BE2C (cell line): Measurements from ENCODE around the gene CDH23.

Source experiments
- DNase-seq: peaks from one replicate; pipeline ENCODE4 v3.0.0-alpha.2; 2020
- H3K27me3 ChIP-seq: fragments of 250-450 bp; sonication (Bioruptor Pico); 2 replicates; pipeline ENCODE4 v1.5.1; 2020; ENCODE audit warnings: mild to moderate bottlenecking
- H3K36me3 ChIP-seq: fragments of 250-450 bp; sonication (Bioruptor Pico); 2 replicates; pipeline ENCODE4 v1.5.1; 2020; ENCODE audit warnings: mild to moderate bottlenecking
- H3K4me1 ChIP-seq: fragments of 250-450 bp; sonication (Bioruptor Pico); 2 replicates; pipeline ENCODE4 v1.5.1; 2020
- H3K4me3 ChIP-seq: 2 replicates; pipeline ENCODE4 v1.5.1; 2011; ENCODE audit warnings: low read depth, low read length
- H3K9me3 ChIP-seq: fragments of 250-450 bp; sonication (Bioruptor Pico); 2 replicates; pipeline ENCODE4 v1.5.1; 2020
- TF ChIP-seq, protein P1 (sequence below): IDR thresholded peaks from 2 replicates; pipeline ENCODE4 v1.5.1; 2012; ENCODE audit warnings: mild to moderate bottlenecking, low read depth, low read length

The CDH23 gene

DNA sequence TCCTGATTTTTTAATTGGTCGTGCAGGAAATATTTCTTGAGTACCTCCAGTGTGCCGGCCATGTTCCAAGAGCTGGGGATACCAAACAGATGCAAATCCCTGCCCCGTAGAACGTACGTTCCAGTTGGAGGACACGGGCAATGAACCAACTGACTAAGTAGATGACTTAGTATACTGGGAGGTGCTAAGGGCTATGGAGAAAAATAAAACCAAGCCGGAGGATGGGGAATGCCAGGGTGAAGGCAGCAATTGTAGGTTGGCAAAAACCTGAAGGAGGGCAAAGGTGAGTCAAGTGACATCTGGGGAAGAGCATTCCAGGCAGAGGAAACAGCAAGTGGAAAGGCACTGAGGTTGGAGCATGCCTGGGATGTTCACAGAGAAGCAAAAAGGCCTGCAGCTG is 383.4 kb downstream of the CDH23 start:
- H3K4me3 ChIP-seq = no peak overlapping the region
- H3K27me3 ChIP-seq = no peaks in the 10 kb centered on the region
- no peaks in the 10 kb centered on the region for H3K4me1 ChIP-seq
- H3K9me3 ChIP-seq = no peaks in the 10 kb centered on the region
- DNase-seq = no peak
- H3K36me3 ChIP-seq = no peaks in the 10 kb centered on the region
- TF ChIP-seq, protein P1, sequence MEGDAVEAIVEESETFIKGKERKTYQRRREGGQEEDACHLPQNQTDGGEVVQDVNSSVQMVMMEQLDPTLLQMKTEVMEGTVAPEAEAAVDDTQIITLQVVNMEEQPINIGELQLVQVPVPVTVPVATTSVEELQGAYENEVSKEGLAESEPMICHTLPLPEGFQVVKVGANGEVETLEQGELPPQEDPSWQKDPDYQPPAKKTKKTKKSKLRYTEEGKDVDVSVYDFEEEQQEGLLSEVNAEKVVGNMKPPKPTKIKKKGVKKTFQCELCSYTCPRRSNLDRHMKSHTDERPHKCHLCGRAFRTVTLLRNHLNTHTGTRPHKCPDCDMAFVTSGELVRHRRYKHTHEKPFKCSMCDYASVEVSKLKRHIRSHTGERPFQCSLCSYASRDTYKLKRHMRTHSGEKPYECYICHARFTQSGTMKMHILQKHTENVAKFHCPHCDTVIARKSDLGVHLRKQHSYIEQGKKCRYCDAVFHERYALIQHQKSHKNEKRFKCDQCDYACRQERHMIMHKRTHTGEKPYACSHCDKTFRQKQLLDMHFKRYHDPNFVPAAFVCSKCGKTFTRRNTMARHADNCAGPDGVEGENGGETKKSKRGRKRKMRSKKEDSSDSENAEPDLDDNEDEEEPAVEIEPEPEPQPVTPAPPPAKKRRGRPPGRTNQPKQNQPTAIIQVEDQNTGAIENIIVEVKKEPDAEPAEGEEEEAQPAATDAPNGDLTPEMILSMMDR = no peak

DNA sequence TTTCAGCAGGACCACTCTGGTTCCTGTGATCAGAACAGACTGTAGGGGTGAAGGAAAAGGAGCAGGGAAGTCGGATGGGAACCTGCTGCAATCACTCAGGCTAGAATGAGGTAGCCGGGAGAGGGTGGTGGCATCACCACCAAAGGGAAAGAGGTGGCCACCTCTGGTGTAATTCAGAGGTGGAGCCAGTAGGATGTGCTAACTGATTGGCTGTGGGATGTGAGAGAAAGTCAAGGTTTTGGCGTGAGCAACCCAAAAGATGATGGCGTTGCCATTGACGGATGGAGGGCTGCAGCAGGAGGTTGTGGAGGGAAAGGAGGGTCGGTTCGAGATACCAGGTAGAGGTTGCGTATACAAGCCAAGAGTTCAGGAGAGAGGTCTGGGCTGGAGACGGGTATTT is 384.0 kb downstream of the CDH23 start:
- H3K9me3 ChIP-seq = no peaks in the 10 kb centered on the region
- no peak for DNase-seq
- no peaks in the 10 kb centered on the region for H3K27me3 ChIP-seq
- H3K4me3 ChIP-seq = no peak overlapping the region
- TF ChIP-seq, protein P1 = 0 out of 2 replicates have a peak, but pooled peaks have one; percentile 4
- H3K36me3 ChIP-seq = no peaks in the 10 kb centered on the region
- H3K4me1 ChIP-seq = no peaks in the 10 kb centered on the region

DNA sequence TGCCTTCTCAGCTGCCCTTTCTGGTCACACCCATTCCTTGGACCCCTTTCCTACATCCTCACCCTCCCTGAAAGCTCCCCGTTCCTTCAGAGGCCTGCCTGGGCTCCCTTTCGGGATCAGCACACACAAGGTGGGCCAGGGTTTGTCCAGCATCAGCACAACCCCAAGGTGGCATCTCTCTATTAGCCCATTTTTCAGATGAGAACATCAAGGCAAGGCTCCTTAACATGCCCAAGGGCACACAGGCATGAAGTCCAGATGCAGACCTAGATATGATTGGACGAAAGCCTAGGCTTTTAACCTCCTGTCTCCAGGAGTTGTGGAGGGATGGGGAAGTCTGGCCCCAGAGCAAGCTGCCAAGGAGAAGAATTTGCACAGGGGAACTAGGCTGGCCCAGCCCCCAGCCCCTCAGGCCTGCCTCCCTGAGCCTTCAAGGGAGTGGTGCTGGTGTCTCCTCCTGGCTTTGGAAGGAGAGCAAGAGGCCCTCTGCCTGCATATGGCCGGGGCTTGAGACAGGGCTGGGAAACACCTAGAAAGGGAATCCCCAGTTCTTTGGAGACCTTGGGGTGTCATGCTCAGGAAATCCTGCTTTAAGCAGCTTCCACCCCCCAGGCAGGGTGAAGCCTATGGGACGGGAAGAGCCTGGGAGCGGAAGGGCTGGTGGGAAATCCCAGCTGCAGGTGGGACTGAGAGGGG is 385.6 kb downstream of the CDH23 start:
- Histone ChIP-seq H3K36me3 (no peaks in the 10 kb centered on the region), H3K4me3 (no peak overlapping the region), H3K27me3 (no peaks in the 10 kb centered on the region), H3K9me3 (no peaks in the 10 kb centered on the region), H3K4me1 (no peaks in the 10 kb centered on the region)
- TF ChIP-seq, protein P1 = no peak
- DNase-seq = no peak

DNA sequence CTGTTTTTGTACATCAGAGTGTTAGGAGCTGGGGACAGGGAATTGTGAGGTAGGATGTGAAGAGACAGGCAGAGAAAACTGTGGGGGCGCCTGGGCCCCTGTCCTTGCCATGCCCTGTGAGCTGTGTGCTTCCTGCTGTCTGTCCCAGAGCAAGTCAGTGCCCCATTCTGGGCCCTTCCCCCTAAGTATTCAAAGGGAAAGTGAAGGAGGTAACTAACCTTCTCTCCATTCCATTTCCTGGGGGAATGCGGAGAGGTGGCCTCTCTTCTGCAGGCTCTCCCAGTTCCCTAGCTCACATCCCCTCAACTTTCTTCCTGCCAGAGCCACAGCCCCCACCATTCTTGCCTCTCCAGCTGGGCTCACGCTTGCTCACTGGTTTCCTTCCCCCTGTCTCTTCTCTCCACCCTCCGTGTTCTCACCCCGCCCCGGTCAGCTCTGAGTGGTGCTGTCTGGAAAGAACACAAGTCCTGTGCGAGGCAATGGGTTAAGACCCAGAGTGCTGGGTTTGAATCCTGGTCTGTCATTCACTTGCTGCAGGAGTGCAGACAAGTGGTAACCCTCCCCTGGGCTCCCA is 386.3 kb downstream of the CDH23 start:
- Histone ChIP-seq H3K4me1 (no peaks in the 10 kb centered on the region), H3K36me3 (no peaks in the 10 kb centered on the region), H3K9me3 (no peaks in the 10 kb centered on the region), H3K4me3 (no peak overlapping the region), H3K27me3 (no peaks in the 10 kb centered on the region)
- no peak for DNase-seq
- TF ChIP-seq, protein P1 = no peak

DNA sequence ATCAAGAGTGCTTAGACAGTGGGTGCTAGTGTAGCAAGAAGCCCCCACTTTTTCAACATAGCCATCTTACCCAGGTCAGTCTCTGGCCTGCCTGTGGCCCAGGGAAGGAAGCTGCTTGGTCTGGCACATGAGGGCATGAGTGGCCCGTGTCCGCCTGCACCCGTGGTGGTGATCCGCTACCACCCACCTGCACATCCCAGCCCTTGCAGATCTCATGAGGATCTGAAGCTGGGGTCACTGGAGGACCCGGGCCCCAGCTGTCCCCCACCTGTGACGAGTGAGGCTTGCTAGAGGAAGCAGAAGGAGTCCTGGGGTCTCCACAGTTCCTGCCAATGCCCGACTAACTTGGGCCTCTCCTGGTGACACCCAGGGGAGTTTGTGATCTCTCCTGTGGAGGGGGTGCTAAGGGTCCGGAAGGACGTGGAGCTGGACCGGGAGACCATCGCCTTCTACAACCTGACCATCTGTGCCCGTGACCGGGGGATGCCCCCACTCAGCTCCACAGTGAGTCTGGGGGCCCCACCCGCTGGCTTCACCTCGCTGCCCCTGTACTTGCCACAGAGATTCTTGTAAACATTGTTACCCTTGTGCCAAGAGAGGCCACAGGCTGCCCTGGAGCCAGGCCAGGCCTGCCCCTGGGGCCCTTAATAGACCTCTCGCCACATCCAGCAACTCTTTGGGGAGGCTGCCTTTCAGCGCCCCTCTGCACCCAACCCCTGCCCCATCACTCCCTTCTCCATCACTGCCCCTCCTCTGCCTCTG is 387.4 kb downstream of the CDH23 start:
- no peaks in the 10 kb centered on the region for H3K36me3 ChIP-seq

More for the DNA sequence above, 387.4 kb downstream of the CDH23 start:
- Histone ChIP-seq H3K4me3 (no peak overlapping the region), H3K27me3 (no peaks in the 10 kb centered on the region), H3K4me1 (no peaks in the 10 kb centered on the region), H3K9me3 (no peaks in the 10 kb centered on the region)
- no peak for DNase-seq
- TF ChIP-seq, protein P1 = no peak
